ENCODE measurements around the gene PRSS35.
"Not testable (repeated sequence)": the region's sequence is repeated elsewhere in the genome, so short reads cannot be mapped to it uniquely, and the experiment has no call there.

The PRSS35 gene

DNA sequence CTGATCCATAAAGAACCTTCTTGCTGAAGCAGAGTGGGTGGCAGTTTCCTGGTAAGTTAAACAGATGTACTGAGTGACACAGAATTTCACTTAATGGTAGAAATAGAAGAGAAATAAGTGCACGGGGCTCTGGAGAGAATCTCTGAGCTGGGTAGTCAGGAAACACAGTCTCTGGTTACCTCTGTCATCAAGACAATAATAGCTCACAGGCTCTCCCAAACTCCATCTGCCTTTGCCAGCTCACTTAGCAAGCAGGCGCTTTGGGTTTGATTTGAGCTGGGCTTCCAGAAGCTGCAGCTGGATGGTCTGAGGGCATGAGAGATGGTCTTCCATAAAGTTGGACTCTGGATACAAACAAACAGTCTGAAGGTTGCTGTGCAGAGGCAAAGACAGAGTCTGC, 39.6 kb upstream of the PRSS35 start:
- no peak for DNase-seq (ENCODE audit: low spot score)
- TF ChIP-seq, protein P1, sequence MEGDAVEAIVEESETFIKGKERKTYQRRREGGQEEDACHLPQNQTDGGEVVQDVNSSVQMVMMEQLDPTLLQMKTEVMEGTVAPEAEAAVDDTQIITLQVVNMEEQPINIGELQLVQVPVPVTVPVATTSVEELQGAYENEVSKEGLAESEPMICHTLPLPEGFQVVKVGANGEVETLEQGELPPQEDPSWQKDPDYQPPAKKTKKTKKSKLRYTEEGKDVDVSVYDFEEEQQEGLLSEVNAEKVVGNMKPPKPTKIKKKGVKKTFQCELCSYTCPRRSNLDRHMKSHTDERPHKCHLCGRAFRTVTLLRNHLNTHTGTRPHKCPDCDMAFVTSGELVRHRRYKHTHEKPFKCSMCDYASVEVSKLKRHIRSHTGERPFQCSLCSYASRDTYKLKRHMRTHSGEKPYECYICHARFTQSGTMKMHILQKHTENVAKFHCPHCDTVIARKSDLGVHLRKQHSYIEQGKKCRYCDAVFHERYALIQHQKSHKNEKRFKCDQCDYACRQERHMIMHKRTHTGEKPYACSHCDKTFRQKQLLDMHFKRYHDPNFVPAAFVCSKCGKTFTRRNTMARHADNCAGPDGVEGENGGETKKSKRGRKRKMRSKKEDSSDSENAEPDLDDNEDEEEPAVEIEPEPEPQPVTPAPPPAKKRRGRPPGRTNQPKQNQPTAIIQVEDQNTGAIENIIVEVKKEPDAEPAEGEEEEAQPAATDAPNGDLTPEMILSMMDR (IDR thresholded peaks at IDR 0.05; ENCODE audit: extremely low read depth, missing control alignments), result no peak

- no peak for DNase-seq (ENCODE audit: low spot score)
- TF ChIP-seq, protein P1 (IDR thresholded peaks at IDR 0.05; ENCODE audit: extremely low read depth, missing control alignments), result no peak
Observed at GRCh38 chr6:83474309-83474708, 38.0 kb upstream of the PRSS35 start.

- DNase-seq (ENCODE audit: low spot score), result no peak
- TF ChIP-seq, protein P1 (IDR thresholded peaks at IDR 0.05; ENCODE audit: extremely low read depth, missing control alignments), result no peak
Observed at GRCh38 chr6:83476971-83477370, 35.4 kb upstream of the PRSS35 start.

GRCh38 chr6:83479389-83479788, 32.9 kb upstream of the PRSS35 start:
- DNase-seq (ENCODE audit: low spot score), result no peak
- TF ChIP-seq, protein P1 (IDR thresholded peaks at IDR 0.05; ENCODE audit: extremely low read depth, missing control alignments), result no peak

GRCh38 chr6:83480470-83480869, 31.9 kb upstream of the PRSS35 start:
- no peak for DNase-seq (ENCODE audit: low spot score)
- TF ChIP-seq, protein P1 (IDR thresholded peaks at IDR 0.05; ENCODE audit: extremely low read depth, missing control alignments), result no peak

DNA sequence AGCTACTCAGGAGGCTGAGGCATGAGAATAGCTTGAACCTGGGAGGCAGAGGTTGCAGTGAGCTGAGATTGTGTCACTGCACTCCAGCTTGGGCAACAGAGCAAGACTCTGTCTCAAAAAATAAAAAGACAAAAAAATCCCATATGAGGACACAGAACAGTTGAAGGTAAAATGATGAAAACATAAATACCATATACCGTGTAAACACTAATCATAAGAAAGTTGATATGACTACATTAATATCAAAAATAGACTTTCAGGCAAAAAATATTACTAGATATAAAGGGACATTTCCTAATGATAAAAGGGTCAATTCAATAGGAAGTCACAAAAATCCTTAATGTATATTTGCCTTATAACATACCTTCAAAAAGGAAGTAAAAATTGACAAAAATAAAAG, 30.4 kb upstream of the PRSS35 start:
- not testable (repeated sequence) for DNase-seq (ENCODE audit: low spot score)

GRCh38 chr6:83488448-83488847, 23.9 kb upstream of the PRSS35 start:
- TF ChIP-seq, protein P1 (IDR thresholded peaks at IDR 0.05; ENCODE audit: extremely low read depth, missing control alignments), result no peak
- DNase-seq (ENCODE audit: low spot score), result no peak

DNA sequence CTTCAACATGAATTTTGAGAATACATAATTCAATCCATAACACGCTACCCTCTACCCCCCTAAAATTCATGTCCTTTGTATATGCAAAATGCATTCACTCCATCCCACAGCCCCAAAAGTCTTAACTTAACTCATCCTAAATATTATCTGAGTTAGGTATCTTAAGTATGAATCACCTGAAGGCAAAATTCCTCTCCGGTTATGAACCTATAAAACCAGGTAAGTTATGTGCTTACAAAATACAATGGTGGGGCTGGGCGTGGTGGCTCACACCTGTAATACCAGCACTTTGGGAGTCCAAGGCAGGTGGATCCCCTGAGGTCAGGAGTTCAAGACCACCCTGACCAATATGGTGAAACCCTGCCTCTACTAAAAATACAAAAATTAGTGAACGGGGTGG, 23.5 kb upstream of the PRSS35 start:
- no peak for DNase-seq (ENCODE audit: low spot score)
- TF ChIP-seq, protein P1 (IDR thresholded peaks at IDR 0.05; ENCODE audit: extremely low read depth, missing control alignments), result no peak
